Calu3 (cell line): ENCODE measurements around the gene C11orf86. TPM values are rescaled to one million over a fixed set of nuclear protein-coding genes. Genes with fewer than 3 reads are reported as not detected.
"Not testable (repeated sequence)": the region's sequence is repeated elsewhere in the genome, so short reads cannot be mapped to it uniquely, and the experiment has no call there.

ENCODE experiments used
- BruUV-seq: library from RNA; stranded (reverse); fragments of 400-500 nt; replicated peaks from 2 replicates; lab custom pipeline; 2021; lab: Mats Ljungman, UMichigan
- CTCF ChIA-PET: fragments of 300-600 bp; sonication (Branson Sonifier 250); formaldehyde crosslinking; loops from one replicate; lab custom pipeline; 2022; ENCODE audit warnings: antibody characterized with exemption; lab: Charles Lee
- DNase-seq: peaks from one replicate; pipeline ENCODE4 v3.0.0; 2022
- H3K27ac Mint-ChIP-seq: one replicate; pipeline ENCODE4 v1.8.0; 2022; ENCODE audit warnings: mixed read lengths; ENCODE audit not compliant: unreplicated experiment
- H3K27me3 Mint-ChIP-seq: one replicate; pipeline ENCODE4 v1.8.0; 2022; ENCODE audit warnings: mixed read lengths; ENCODE audit not compliant: unreplicated experiment
- H3K36me3 Mint-ChIP-seq: one replicate; pipeline ENCODE4 v1.8.0; 2022; ENCODE audit warnings: mild to moderate bottlenecking, moderate library complexity, mixed read lengths; ENCODE audit not compliant: insufficient read depth, unreplicated experiment
- H3K4me1 Mint-ChIP-seq: one replicate; pipeline ENCODE4 v1.8.0; 2022; ENCODE audit warnings: mild to moderate bottlenecking, low read depth, mixed read lengths; ENCODE audit not compliant: unreplicated experiment
- H3K4me3 Mint-ChIP-seq: one replicate; pipeline ENCODE4 v1.8.0; 2022; ENCODE audit warnings: mild to moderate bottlenecking, low read depth, moderate library complexity, mixed read lengths; ENCODE audit not compliant: unreplicated experiment
- H3K9me3 Mint-ChIP-seq: one replicate; pipeline ENCODE4 v1.8.0; 2022; ENCODE audit warnings: low read depth, mixed read lengths; ENCODE audit not compliant: unreplicated experiment
- CTCF ChIP-seq: fragments of 200-600 bp; IDR thresholded peaks from one replicate; pipeline ENCODE4 v1.8.0; 2022; ENCODE audit warnings: antibody characterized with exemption; ENCODE audit not compliant: unreplicated experiment
- intact Hi-C: fragments of 100-400 bp; cut with micrococcal nuclease; formaldehyde crosslinking; loops from one replicate; pipeline ENCODE4 v1.10.0; 2022; ENCODE audit not compliant: unreplicated experiment
- total RNA-seq: library from RNA; stranded (reverse); gene quantifications from 2 replicates; pipeline ENCODE4 v1.2.3, GENCODE V29; 2022

C11orf86 gene
- total RNA-seq, 1 experiment from 2014 or later: not detected

- CTCF ChIA-PET: interaction anchor here (0.6 to 0.9 kb wide), 2 partner anchors 16 to 243 kb away, joined by 3 read pairs; no protein-coding TSS in a partner anchor
- intact Hi-C loops: no loop called here
- Mint-ChIP-seq H3K4me3 (no peak overlapping the region), H3K27me3 (peaks cover 15% of the 10 kb centered on the region), H3K4me1 (peaks cover 34% of the 10 kb centered on the region), H3K36me3 (peaks cover 5% of the 10 kb centered on the region), H3K9me3 (no peaks in the 10 kb centered on the region), H3K27ac (no peak overlapping the region)
- DNase-seq: no peak
- no TSS peak for BruUV-seq
- no peak for TF ChIP-seq CTCF
Measured at GRCh38 chr11:66987158-66987620, 12.1 kb downstream of the C11orf86 start.

- H3K36me3 Mint-ChIP-seq: peaks cover 5% of the 10 kb centered on the region
- H3K27me3 Mint-ChIP-seq: peaks cover 15% of the 10 kb centered on the region
- H3K4me1 Mint-ChIP-seq: peaks cover 25% of the 10 kb centered on the region
- no peaks in the 10 kb centered on the region for H3K9me3 Mint-ChIP-seq
- BruUV-seq: no TSS peak
- no peak for DNase-seq
- H3K27ac Mint-ChIP-seq: no peak overlapping the region
- CTCF ChIA-PET: interaction anchor here (0.6 kb wide), 2 partner anchors 11 to 242 kb away, joined by 3 read pairs; no protein-coding TSS in a partner anchor
- H3K4me3 Mint-ChIP-seq: no peak overlapping the region
- no peak for TF ChIP-seq CTCF
- intact Hi-C loops: no loop called here
Measured at GRCh38 chr11:66987924-66988637, 13.0 kb downstream of the C11orf86 start.

GRCh38 chr11:66988741-66989140 is 13.6 kb downstream of the C11orf86 start:
- H3K27ac Mint-ChIP-seq, intact Hi-C loops, H3K36me3 Mint-ChIP-seq, H3K4me3 Mint-ChIP-seq, H3K9me3 Mint-ChIP-seq, BruUV-seq, DNase-seq: not testable (repeated sequence)
- H3K4me1 Mint-ChIP-seq: peaks cover 19% of the 10 kb centered on the region
- CTCF ChIA-PET: interaction anchor here (0.6 kb wide), 1 partner anchor 10 kb away, joined by 3 read pairs; no protein-coding TSS in a partner anchor
- peaks cover 15% of the 10 kb centered on the region for H3K27me3 Mint-ChIP-seq

- H3K36me3 Mint-ChIP-seq, intact Hi-C loops, CTCF ChIA-PET, DNase-seq, H3K27ac Mint-ChIP-seq, H3K9me3 Mint-ChIP-seq, H3K4me3 Mint-ChIP-seq, BruUV-seq: not testable (repeated sequence)
- H3K27me3 Mint-ChIP-seq: peaks cover 15% of the 10 kb centered on the region
- peaks cover 13% of the 10 kb centered on the region for H3K4me1 Mint-ChIP-seq
Measured at GRCh38 chr11:66989360-66989759, 14.3 kb downstream of the C11orf86 start.

- no peak overlapping the region for H3K27ac Mint-ChIP-seq
- peaks cover 15% of the 10 kb centered on the region for H3K27me3 Mint-ChIP-seq
- H3K4me1 Mint-ChIP-seq: peaks cover 5% of the 10 kb centered on the region
- intact Hi-C loops: no loop called here
- no peaks in the 10 kb centered on the region for H3K9me3 Mint-ChIP-seq
- CTCF ChIA-PET: interaction anchor here (0.6 to 0.8 kb wide), 2 partner anchors 33 to 162 kb away, joined by 5 to 7 read pairs; no protein-coding TSS in a partner anchor
- H3K4me3 Mint-ChIP-seq: no peak overlapping the region
- H3K36me3 Mint-ChIP-seq: no peaks in the 10 kb centered on the region
- no TSS peak for BruUV-seq
- TF ChIP-seq CTCF: no peak
- no peak for DNase-seq
Measured at GRCh38 chr11:66992041-66992440, 16.9 kb downstream of the C11orf86 start.
